ENCODE measurements around the gene DIPK1B. TPM values are rescaled to one million over a fixed set of nuclear protein-coding genes. Genes with fewer than 3 reads are reported as not detected.

Gene DIPK1B
- total RNA-seq, result 1 to 10 TPM; 4.8 to 8.2 (median 5.6) TPM

DNA sequence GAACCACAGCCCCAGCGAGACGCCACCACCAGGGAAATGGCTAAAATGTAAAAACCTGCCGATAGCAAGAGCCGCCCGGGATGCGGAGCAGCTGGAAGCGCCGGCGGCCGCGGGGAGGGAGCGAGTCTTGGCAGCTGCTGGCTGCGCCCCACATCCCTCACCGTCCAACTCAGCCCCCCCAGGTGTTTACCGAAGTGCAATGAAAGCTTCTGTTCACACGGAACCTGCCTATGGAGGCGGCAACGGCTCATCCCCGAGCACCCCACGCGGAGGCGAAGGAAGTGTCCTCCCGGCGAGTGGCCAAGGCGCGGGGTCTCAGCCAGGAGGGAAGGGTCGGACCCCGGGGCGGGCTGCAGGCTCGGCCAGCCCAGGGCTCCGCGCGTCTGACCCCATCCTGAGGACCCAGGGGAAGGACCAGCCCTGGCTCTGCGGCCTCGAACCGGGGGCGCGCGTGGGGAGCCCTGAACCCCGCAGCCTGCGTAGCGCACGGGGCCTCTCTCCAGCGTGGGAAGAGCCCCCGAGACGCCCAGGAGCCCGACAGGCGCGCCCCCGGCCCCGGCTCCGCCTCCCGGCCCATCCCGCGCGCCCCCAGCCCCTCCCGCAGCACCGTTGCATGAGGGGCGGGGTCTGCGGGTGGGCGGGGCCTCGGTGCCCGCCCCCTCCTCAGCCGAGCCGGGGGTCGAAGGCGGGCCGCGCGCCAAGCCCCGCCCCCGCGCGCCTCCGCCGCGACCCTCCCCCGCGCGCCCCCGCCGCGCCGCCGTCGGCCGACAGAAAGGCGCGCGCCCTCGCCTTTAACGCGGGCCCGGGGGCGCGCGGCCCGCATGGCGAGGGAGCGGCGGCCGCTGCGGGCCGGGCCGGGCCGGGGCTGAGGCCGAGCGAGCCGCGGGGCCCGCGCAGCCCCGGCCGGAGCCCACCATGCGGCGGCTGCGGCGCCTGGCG, at the start of gene DIPK1B:
TSS of gene DIPK1B (plus strand) at position 822 of the 939 bp plus-strand sequence. CDS start at position 916, 94 bp downstream.
- intact Hi-C loops (cut with DNase I; ENCODE audit: low total_unique reads), result no loop called here
- TF ChIP-seq POLR2A (IDR thresholded peaks at IDR 0.05) (no peak), POLR2AphosphoS5 (IDR thresholded peaks at IDR 0.05) (no peak)
- TF ChIP-seq, protein P1, sequence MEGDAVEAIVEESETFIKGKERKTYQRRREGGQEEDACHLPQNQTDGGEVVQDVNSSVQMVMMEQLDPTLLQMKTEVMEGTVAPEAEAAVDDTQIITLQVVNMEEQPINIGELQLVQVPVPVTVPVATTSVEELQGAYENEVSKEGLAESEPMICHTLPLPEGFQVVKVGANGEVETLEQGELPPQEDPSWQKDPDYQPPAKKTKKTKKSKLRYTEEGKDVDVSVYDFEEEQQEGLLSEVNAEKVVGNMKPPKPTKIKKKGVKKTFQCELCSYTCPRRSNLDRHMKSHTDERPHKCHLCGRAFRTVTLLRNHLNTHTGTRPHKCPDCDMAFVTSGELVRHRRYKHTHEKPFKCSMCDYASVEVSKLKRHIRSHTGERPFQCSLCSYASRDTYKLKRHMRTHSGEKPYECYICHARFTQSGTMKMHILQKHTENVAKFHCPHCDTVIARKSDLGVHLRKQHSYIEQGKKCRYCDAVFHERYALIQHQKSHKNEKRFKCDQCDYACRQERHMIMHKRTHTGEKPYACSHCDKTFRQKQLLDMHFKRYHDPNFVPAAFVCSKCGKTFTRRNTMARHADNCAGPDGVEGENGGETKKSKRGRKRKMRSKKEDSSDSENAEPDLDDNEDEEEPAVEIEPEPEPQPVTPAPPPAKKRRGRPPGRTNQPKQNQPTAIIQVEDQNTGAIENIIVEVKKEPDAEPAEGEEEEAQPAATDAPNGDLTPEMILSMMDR (IDR thresholded peaks at IDR 0.05), result no peak
- H3K9me3 ChIP-seq, result no peaks in the 10 kb centered on the region
- H3K4me3 ChIP-seq, result peak within 1 kb of the TSS; percentile 45 to 78 (median 65)
- DNase-seq (ENCODE audit: low spot score in 2 of 2), result no peak
- peak within 1 kb of the TSS in 1 of 2 donors; percentile 7 for H3K27ac ChIP-seq
- no peaks in the 10 kb centered on the region for H3K27me3 ChIP-seq
- no peaks in the 10 kb centered on the region for H3K36me3 ChIP-seq
- H3K4me1 ChIP-seq, result no peaks in the 10 kb centered on the region

DNA sequence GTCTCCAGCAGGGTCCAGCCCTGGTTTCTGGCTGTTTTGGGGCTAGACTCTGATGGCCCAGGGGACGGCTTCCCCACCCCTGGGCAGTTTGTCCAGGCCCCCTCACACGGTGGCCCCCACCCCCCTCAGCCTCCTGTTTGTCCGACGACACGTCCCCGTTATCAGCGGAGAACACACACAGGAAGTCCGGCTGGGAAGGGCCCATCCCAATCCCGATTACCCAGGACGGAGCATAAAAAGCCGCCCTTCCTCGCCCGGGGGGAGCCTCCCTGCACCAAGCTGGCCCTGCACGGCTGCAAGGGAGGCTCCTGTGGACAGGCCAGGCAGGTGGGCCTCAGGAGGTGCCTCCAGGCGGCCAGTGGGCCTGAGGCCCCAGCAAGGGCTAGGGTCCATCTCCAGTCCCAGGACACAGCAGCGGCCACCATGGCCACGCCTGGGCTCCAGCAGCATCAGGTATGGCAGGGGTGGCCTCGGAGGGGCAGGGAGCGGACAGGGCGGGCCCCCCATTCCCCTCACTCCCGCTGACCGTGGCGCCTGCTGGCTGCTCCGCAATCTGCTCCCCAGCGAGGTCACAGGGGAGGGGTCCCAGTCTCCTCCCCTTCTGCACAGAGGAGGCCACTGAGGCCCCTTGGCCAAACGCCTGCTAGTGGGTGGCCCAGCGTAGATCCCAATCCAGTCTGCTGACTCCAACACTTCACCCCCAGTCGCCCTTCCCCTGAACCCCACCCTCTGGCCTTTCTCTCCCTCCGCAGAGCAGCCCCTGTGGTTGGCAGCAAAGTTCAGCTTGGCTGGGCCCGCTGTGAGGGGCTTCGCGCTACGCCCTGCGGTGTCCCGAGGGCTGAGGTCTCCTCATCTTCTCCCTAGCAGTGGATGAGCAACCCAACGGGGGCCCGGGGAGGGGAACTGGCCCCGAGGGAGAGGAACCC, 49.5 kb upstream of the DIPK1B start, which contains the start of gene EGFL7:
TSS of gene EGFL7 (plus strand) at position 261 of the 926 bp plus-strand sequence. CDS start 5,367 bp downstream, outside the sequence.
- peak within 1 kb of the TSS; percentile 47 to 69 (median 51) for H3K4me3 ChIP-seq
- TF ChIP-seq POLR2A (IDR thresholded peaks at IDR 0.05), result no peak
- TF ChIP-seq POLR2AphosphoS5 (IDR thresholded peaks at IDR 0.05), result peak; percentile 17 to 85 (median 72)
- H3K9me3 ChIP-seq, result no peaks in the 10 kb centered on the region
- H3K4me1 ChIP-seq, result peaks cover 0 to 4% of the 10 kb centered on the region in 2 donors
- no peaks in the 10 kb centered on the region for H3K36me3 ChIP-seq
- DNase-seq (ENCODE audit: low spot score in 2 of 2), result no peak
- intact Hi-C loops (cut with DNase I; ENCODE audit: low total_unique reads), result no loop called here
- H3K27me3 ChIP-seq, result peaks cover 0 to 67% of the 10 kb centered on the region in 2 donors
- H3K27ac ChIP-seq, result peak within 1 kb of the TSS; percentile 10 to 87

DNA sequence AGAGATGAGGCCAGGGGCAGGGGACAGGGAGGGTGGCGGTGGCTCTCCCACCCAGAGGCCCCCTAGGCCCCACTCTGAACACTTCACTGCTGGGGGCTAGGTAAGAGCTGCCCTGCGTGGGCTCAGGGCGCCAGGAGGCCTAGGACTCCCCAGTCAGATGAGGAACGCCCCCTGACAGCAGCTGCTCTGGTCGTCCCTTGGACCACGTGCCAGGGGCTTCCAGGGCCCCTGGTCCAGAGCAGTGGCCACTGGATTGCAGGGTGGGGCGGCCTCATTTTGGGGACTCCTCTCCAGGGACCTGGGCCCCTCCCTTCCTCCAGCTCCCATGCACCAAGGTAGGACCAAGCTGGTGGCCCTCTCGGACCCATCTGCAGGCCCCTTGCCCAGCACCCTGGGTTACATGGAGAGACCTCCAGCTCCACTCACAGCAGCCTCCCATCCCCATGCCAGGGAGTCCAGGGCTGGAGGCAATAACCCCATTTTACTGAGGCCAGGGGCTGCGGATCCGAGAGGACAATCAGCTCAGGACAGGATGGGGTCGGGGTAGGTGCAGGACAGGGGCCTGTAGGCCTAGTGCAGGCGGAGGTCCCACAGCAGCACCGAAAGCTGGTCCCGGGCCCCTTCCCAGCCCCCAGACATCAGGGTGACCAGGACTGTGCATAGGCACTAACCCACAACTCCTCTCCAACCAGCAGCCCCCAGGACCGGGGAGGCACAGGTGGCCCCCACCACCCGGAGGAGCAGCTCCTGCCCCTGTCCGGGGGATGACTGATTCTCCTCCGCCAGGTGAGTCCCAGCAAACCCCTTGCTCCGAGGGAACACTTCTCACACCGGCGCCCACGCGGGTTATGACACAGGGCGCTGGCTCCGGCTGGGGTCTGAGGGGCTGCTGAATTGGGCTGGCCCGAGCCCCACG, 48.1 kb upstream of the DIPK1B start:
- intact Hi-C loops (cut with DNase I; ENCODE audit: low total_unique reads), result no loop called here
- H3K4me1 ChIP-seq, result peaks cover 0 to 4% of the 10 kb centered on the region in 2 donors
- DNase-seq (ENCODE audit: low spot score in 2 of 2), result no peak
- H3K36me3 ChIP-seq, result no peaks in the 10 kb centered on the region
- H3K9me3 ChIP-seq, result no peaks in the 10 kb centered on the region
- H3K27ac ChIP-seq, result peak overlapping the region in 1 of 2 donors; percentile 25
- peaks cover 0 to 57% of the 10 kb centered on the region in 2 donors for H3K27me3 ChIP-seq
- TF ChIP-seq, protein P1 (IDR thresholded peaks at IDR 0.05), result no peak
- TF ChIP-seq POLR2AphosphoS5 (IDR thresholded peaks at IDR 0.05) (no peak), POLR2A (IDR thresholded peaks at IDR 0.05) (no peak)
- H3K4me3 ChIP-seq, result peak overlapping the region; percentile 47 to 69 (median 51)

DNA sequence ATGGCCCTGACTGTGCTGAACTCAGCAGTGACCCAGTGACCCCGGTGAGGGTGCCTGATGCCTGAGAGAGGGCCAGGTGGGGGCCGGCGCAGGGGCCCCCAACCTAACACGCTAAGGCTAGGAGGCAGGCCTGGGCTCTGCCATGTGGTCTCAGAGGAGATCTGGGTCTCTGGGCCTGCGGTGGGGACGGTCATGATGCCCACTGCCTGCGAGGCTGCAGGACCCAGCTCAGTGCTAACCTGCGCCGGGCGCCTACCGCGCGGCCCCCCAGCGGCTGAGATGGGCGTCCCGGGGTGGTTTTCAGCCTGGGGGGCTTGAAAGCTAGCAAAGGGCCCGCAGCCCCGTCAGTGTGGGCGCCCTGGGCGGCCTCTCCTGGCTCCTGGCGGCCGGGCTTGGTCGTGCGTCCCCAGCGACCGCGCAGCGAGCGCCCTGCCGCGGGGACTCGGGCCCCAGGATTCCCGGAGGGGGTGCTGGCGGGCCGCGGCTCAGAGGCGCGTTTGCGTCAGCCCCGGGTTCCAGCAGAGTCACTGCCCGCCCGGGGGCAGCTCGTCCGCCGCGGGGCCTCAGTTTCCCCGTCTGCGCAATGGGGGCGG, 47.2 kb upstream of the DIPK1B start:
- intact Hi-C loops (cut with DNase I; ENCODE audit: low total_unique reads), result no loop called here
- H3K36me3 ChIP-seq, result no peaks in the 10 kb centered on the region
- H3K4me1 ChIP-seq, result peaks cover 0 to 4% of the 10 kb centered on the region in 2 donors
- H3K4me3 ChIP-seq, result peak overlapping the region; percentile 47 to 69 (median 51)
- peak overlapping the region in 1 of 2 donors; percentile 13 for H3K27ac ChIP-seq
- H3K27me3 ChIP-seq, result peaks cover 2 to 59% of the 10 kb centered on the region in 2 donors
- no peak for DNase-seq (ENCODE audit: low spot score in 2 of 2)
- TF ChIP-seq POLR2AphosphoS5 (IDR thresholded peaks at IDR 0.05) (no peak), POLR2A (IDR thresholded peaks at IDR 0.05) (no peak)
- TF ChIP-seq, protein P1 (IDR thresholded peaks at IDR 0.05), result no peak
- H3K9me3 ChIP-seq, result no peaks in the 10 kb centered on the region
